ES-I3 (cell line): Measurements from ENCODE around the gene BACH1.

Experiments
- H3K36me3 ChIP-seq: 2 replicates; pipeline ENCODE4 v1.6.1; 2013; ENCODE audit warnings: mild to moderate bottlenecking, low read length, control low read depth, moderate library complexity; ENCODE audit not compliant: insufficient read depth
- H3K4me1 ChIP-seq: 2 replicates; pipeline ENCODE4 v1.6.1; 2013; ENCODE audit warnings: mild to moderate bottlenecking, control low read depth, low read length; ENCODE audit not compliant: insufficient read depth
- H3K9ac ChIP-seq: 2 replicates; pipeline ENCODE4 v1.6.1; 2013; ENCODE audit warnings: low read depth, mild to moderate bottlenecking, low read length, moderate library complexity
- H3K9me3 ChIP-seq: 2 replicates; pipeline ENCODE4 v1.6.1; 2013; ENCODE audit warnings: mild to moderate bottlenecking, low read length, moderate library complexity; ENCODE audit not compliant: control insufficient read depth, insufficient read depth

BACH1 gene

GRCh38 chr21:29313662-29314408, 15.1 kb downstream of the BACH1 start:
- no peaks in the 10 kb centered on the region for H3K9me3 ChIP-seq
- 0 out of 2 replicates have a peak, but pooled peaks cover 2% of the 10 kb centered on the region for H3K4me1 ChIP-seq
- H3K36me3 ChIP-seq = no peaks in the 10 kb centered on the region
- no peak overlapping the region for H3K9ac ChIP-seq

DNA sequence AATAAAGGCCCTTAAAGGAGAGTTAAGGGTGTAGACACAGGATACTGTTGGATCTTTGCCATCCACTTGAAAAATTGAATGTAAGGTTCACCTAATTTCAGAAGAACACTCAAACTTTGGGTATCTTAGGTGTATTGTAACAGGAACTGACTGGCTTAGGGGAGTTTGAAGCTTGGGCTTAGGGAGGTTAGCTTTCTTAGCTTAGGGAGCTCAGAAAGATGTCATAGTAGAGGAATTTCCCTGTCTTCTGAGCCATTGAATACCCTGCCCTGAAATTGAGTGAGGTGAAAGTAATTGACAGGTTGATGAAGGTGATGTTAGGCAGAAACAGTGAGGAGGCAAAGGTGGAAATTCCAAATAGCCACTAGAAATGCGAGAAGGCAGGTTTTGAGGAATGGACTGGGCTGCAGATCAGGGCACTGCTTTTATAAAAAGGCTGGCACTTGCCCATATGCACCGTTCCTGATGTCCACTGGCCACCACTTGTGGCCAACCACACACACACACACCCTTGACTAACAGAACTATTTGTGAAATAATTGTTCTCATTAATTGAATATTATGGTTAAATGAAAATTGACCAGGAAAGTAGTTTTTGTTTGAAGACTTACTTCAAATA, 16.5 kb downstream of the BACH1 start:
- Histone ChIP-seq H3K9ac (no peak overlapping the region), H3K36me3 (no peaks in the 10 kb centered on the region), H3K9me3 (no peaks in the 10 kb centered on the region), H3K4me1 (0 out of 2 replicates have a peak, but pooled peaks cover 2% of the 10 kb centered on the region)

- Histone ChIP-seq H3K4me1 (0 out of 2 replicates have a peak, but pooled peaks cover 2% of the 10 kb centered on the region), H3K9me3 (no peaks in the 10 kb centered on the region), H3K9ac (no peak overlapping the region), H3K36me3 (no peaks in the 10 kb centered on the region)
Measured at GRCh38 chr21:29316029-29316742, 17.5 kb downstream of the BACH1 start.

DNA sequence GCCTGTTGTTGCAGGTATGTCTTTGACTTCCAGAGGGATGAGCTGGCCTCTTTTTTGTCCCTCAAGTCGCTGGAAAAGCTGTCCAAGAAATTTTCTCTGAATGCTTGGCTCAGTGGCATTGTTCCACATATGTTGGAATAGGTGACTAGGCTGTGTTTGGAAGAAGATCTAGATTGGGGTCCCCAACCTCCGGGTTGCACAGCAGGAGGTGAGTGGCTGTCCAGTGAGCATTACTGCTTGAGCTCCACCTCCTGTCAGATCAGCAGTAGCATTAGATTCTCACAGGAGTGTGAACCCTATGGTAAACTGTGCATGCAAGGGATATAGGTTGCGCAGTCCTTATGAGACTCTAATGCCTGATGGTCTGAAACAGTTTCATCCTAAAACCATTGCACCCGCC, 18.1 kb downstream of the BACH1 start:
- 0 out of 2 replicates have a peak, but pooled peaks cover 2% of the 10 kb centered on the region for H3K4me1 ChIP-seq
- no peak overlapping the region for H3K9ac ChIP-seq

DNA sequence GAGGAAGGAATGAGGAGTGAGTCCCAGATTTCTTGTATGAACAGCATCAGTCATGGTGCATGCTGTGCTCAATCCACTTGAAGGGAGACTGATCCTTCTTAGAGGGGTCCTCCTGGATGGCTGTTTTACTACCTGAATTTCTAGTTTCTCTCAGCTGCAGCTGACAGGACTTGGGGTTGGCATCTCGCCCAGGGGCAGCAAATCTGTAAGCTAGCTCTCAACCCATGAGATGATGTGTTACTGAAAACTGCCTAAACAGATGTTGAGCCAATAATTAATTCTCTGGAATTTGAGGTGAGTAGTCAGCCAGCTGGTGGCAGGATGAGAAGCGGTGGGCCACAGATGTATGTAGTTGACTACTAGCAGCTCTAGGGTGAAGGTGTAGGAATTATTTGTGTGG, 19.6 kb downstream of the BACH1 start:
- Histone ChIP-seq H3K9ac (no peak overlapping the region), H3K4me1 (0 out of 2 replicates have a peak, but pooled peaks cover 2% of the 10 kb centered on the region), H3K9me3 (no peaks in the 10 kb centered on the region), H3K36me3 (peaks cover 6% of the 10 kb centered on the region; the same call in 1 of the 2 replicates)

More for the DNA sequence above, 18.1 kb downstream of the BACH1 start:
- Histone ChIP-seq H3K9me3 (no peaks in the 10 kb centered on the region), H3K36me3 (peaks cover 3% of the 10 kb centered on the region; the same call in 1 of the 2 replicates)

DNA sequence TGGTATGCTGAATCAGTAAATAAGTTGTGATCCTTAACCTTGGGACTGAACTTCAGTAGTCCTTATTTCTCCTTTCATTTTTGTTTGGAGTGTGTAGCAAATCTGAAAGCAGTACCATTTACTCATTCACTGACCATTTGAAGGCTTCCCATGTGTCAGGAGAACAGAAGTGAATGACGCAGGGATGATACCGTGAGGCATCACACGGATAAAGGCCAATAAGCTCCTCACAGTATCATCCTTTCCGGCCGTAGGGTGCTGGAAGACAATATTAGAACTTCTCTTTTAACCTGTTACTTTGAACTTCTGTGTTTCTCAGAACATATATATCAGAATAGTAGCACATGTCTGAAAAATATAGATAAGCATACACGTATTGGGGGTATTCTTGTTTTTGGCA, 21.3 kb downstream of the BACH1 start:
- H3K9me3 ChIP-seq = no peaks in the 10 kb centered on the region

GRCh38 chr21:29321217-29321616, 22.5 kb downstream of the BACH1 start:
- Histone ChIP-seq H3K36me3 (peaks cover 6% of the 10 kb centered on the region; the same call in 1 of the 2 replicates), H3K4me1 (no peaks in the 10 kb centered on the region), H3K9me3 (no peaks in the 10 kb centered on the region), H3K9ac (no peak overlapping the region)

More for the DNA sequence above, 21.3 kb downstream of the BACH1 start:
- Histone ChIP-seq H3K9ac (no peak overlapping the region), H3K4me1 (no peaks in the 10 kb centered on the region), H3K36me3 (peaks cover 6% of the 10 kb centered on the region; the same call in 1 of the 2 replicates)

- Histone ChIP-seq H3K4me1 (no peaks in the 10 kb centered on the region), H3K9me3 (no peaks in the 10 kb centered on the region), H3K9ac (no peak overlapping the region), H3K36me3 (peaks cover 11% of the 10 kb centered on the region)
Measured at GRCh38 chr21:29321932-29322928, 23.5 kb downstream of the BACH1 start.

GRCh38 chr21:29323189-29323588, 24.5 kb downstream of the BACH1 start:
- Histone ChIP-seq H3K36me3 (peaks cover 16% of the 10 kb centered on the region), H3K9ac (no peak overlapping the region), H3K9me3 (no peaks in the 10 kb centered on the region), H3K4me1 (no peaks in the 10 kb centered on the region)

GRCh38 chr21:29326914-29327554, 28.3 kb downstream of the BACH1 start:
- Histone ChIP-seq H3K9ac (no peak overlapping the region), H3K36me3 (peaks cover 11% of the 10 kb centered on the region), H3K4me1 (no peaks in the 10 kb centered on the region), H3K9me3 (no peaks in the 10 kb centered on the region)

- no peak overlapping the region for H3K9ac ChIP-seq
- peaks cover 11% of the 10 kb centered on the region; the same call in 1 of the 2 replicates for H3K36me3 ChIP-seq
- H3K9me3 ChIP-seq = no peaks in the 10 kb centered on the region
- no peaks in the 10 kb centered on the region for H3K4me1 ChIP-seq
Measured at GRCh38 chr21:29329406-29329805, 30.7 kb downstream of the BACH1 start.

- H3K9ac ChIP-seq = no peak overlapping the region
- H3K36me3 ChIP-seq = peaks cover 11% of the 10 kb centered on the region; the same call in 1 of the 2 replicates
- H3K4me1 ChIP-seq = no peaks in the 10 kb centered on the region
- no peaks in the 10 kb centered on the region for H3K9me3 ChIP-seq
Measured at GRCh38 chr21:29330797-29331196, 32.1 kb downstream of the BACH1 start.
